ENCODE data around the gene TRA2B. TPM values are rescaled to one million over a fixed set of nuclear protein-coding genes. Genes with fewer than 3 reads are reported as not detected.
"Not testable (repeated sequence)": the region's sequence is repeated elsewhere in the genome, so short reads cannot be mapped to it uniquely, and the experiment has no call there.

TRA2B gene
- total RNA-seq, 4 donors from 2014 or later, result 73.8 to 164 (median 85.1) TPM

- DNase-seq (ENCODE audit: extremely low spot score); H3K27ac ChIP-seq (replicated peaks in 1 of 4); H3K27me3 ChIP-seq; H3K9me3 ChIP-seq; H3K4me3 ChIP-seq; H3K4me1 ChIP-seq; intact Hi-C loops (cut with DNase I): not testable (repeated sequence)
- 82% methylated on average over 4 of the region's 4 CpGs for WGBS
- TF ChIP-seq POLR2AphosphoS5 (IDR thresholded peaks at IDR 0.05), result peak in 1 of 2 donors; percentile 1
- H3K36me3 ChIP-seq, result peaks cover 0 to 24% (median 16%) of the 10 kb centered on the region in 4 donors
Measured at GRCh38 chr3:185909913-185910312, 27.9 kb downstream of the TRA2B start.

- WGBS, result no CpG with 5 or more reads among the region's 1 CpG
- Histone ChIP-seq H3K9me3 (peaks cover 0 to 3% (median 0%) of the 10 kb centered on the region in 4 donors), H3K27ac (replicated peaks in 1 of 4) (no peak overlapping the region), H3K27me3 (no peaks in the 10 kb centered on the region), H3K36me3 (no peaks in the 10 kb centered on the region), H3K4me1 (no peaks in the 10 kb centered on the region), H3K4me3 (no peak overlapping the region)
- TF ChIP-seq POLR2A (IDR thresholded peaks at IDR 0.05; ENCODE audit: low read depth) (no peak), EP300 (IDR thresholded peaks at IDR 0.05) (no peak), CTCF (IDR thresholded peaks at IDR 0.05) (no peak), POLR2AphosphoS5 (IDR thresholded peaks at IDR 0.05) (no peak)
- DNase-seq (ENCODE audit: extremely low spot score), result no peak
- intact Hi-C loops (cut with DNase I), result no loop called here
Measured at GRCh38 chr3:185900228-185900627, 37.6 kb downstream of the TRA2B start.

- intact Hi-C loops (cut with DNase I), result no loop called here
- no peak for DNase-seq (ENCODE audit: extremely low spot score)
- no peak for TF ChIP-seq POLR2A (IDR thresholded peaks at IDR 0.05; ENCODE audit: low read depth)
- TF ChIP-seq EP300 (IDR thresholded peaks at IDR 0.05), result no peak
- TF ChIP-seq CTCF (IDR thresholded peaks at IDR 0.05), result no peak
- TF ChIP-seq POLR2AphosphoS5 (IDR thresholded peaks at IDR 0.05), result no peak
- Histone ChIP-seq H3K4me1 (no peaks in the 10 kb centered on the region), H3K36me3 (no peaks in the 10 kb centered on the region), H3K27ac (replicated peaks in 1 of 4) (no peak overlapping the region), H3K4me3 (no peak overlapping the region), H3K27me3 (no peaks in the 10 kb centered on the region), H3K9me3 (peaks cover 0 to 3% (median 0%) of the 10 kb centered on the region in 4 donors)
- WGBS, result 72% methylated on average over 3 of the region's 3 CpGs
Measured at GRCh38 chr3:185896636-185897035, 41.2 kb downstream of the TRA2B start.

GRCh38 chr3:185887066-185887465 is 50.7 kb downstream of the TRA2B start:
- Histone ChIP-seq H3K36me3 (no peaks in the 10 kb centered on the region), H3K27ac (replicated peaks in 1 of 4) (no peak overlapping the region), H3K9me3 (no peaks in the 10 kb centered on the region), H3K4me3 (no peak overlapping the region), H3K4me1 (no peaks in the 10 kb centered on the region), H3K27me3 (no peaks in the 10 kb centered on the region)
- DNase-seq (ENCODE audit: extremely low spot score), result no peak
- WGBS, result 82% methylated on average over 2 of the region's 2 CpGs
- intact Hi-C loops (cut with DNase I), result no loop called here
- TF ChIP-seq CTCF (IDR thresholded peaks at IDR 0.05), result no peak
- TF ChIP-seq EP300 (IDR thresholded peaks at IDR 0.05), result no peak
- no peak for TF ChIP-seq POLR2A (IDR thresholded peaks at IDR 0.05; ENCODE audit: low read depth)
- no peak for TF ChIP-seq POLR2AphosphoS5 (IDR thresholded peaks at IDR 0.05)

GRCh38 chr3:185884641-185885040 is 53.2 kb downstream of the TRA2B start:
- TF ChIP-seq EP300 (IDR thresholded peaks at IDR 0.05) (no peak), POLR2AphosphoS5 (IDR thresholded peaks at IDR 0.05) (no peak), POLR2A (IDR thresholded peaks at IDR 0.05; ENCODE audit: low read depth) (no peak), CTCF (IDR thresholded peaks at IDR 0.05) (no peak)
- WGBS, result 52% methylated on average over 1 of the region's 1 CpG
- Histone ChIP-seq H3K4me1 (no peaks in the 10 kb centered on the region), H3K27me3 (no peaks in the 10 kb centered on the region), H3K9me3 (no peaks in the 10 kb centered on the region), H3K27ac (replicated peaks in 1 of 4) (no peak overlapping the region), H3K4me3 (no peak overlapping the region), H3K36me3 (no peaks in the 10 kb centered on the region)
- DNase-seq (ENCODE audit: extremely low spot score), result no peak
- intact Hi-C loops (cut with DNase I), result no loop called here
